GM10248 (cell line): ENCODE measurements around the gene ATOH8.

ENCODE experiments used
- CTCF ChIA-PET: fragments of 300-600 bp; sonication (Branson Sonifier 250); formaldehyde crosslinking; extraction: SDS; loops from one replicate; lab custom pipeline; 2021; ENCODE audit warnings: antibody characterized with exemption; lab: Yijun Ruan, JAX
- POLR2A ChIA-PET: fragments of 350-650 bp; sonication (Branson Sonifier 250); formaldehyde crosslinking; extraction: SDS; loops from one replicate; lab custom pipeline; 2020; ENCODE audit warnings: antibody characterized with exemption; lab: Yijun Ruan, JAX
- DNase-seq: peaks from one replicate; pipeline ENCODE4 v3.0.0; 2012; ENCODE audit errors: extremely low spot score
- CTCF ChIP-seq: IDR thresholded peaks from 2 replicates; pipeline ENCODE4 v1.5.1; 2012; ENCODE audit warnings: mild to moderate bottlenecking, low read depth; ENCODE audit errors: extremely low read depth, missing control alignments, control extremely low read depth

The ATOH8 gene, protein sequence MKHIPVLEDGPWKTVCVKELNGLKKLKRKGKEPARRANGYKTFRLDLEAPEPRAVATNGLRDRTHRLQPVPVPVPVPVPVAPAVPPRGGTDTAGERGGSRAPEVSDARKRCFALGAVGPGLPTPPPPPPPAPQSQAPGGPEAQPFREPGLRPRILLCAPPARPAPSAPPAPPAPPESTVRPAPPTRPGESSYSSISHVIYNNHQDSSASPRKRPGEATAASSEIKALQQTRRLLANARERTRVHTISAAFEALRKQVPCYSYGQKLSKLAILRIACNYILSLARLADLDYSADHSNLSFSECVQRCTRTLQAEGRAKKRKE

GRCh38 chr2:85753525-85754312, at the start of gene ATOH8:
Gene ATOH8, plus strand, starts transcription at chr2:85753991. Its CDS starts 199 bp downstream, at chr2:85754190.
- no peak for TF ChIP-seq CTCF
- CTCF ChIA-PET = interaction anchor here (0.8 to 2.4 kb wide), 4 partner anchors 10 to 117 kb away, joined by 3 to 6 read pairs (median 4); no protein-coding TSS in a partner anchor
- POLR2A ChIA-PET = no interaction called here
- DNase-seq = peak; percentile 58

- POLR2A ChIA-PET = no interaction called here
- TF ChIP-seq CTCF = no peak
- CTCF ChIA-PET = interaction anchor here (0.7 to 8.8 kb wide), 8 partner anchors 9 to 80 kb away, joined by 3 to 128 read pairs (median 11); no protein-coding TSS in a partner anchor
- DNase-seq = no peak
These were observed 49.8 kb upstream of the ATOH8 start for GRCh38 chr2:85704038-85704437.

DNA sequence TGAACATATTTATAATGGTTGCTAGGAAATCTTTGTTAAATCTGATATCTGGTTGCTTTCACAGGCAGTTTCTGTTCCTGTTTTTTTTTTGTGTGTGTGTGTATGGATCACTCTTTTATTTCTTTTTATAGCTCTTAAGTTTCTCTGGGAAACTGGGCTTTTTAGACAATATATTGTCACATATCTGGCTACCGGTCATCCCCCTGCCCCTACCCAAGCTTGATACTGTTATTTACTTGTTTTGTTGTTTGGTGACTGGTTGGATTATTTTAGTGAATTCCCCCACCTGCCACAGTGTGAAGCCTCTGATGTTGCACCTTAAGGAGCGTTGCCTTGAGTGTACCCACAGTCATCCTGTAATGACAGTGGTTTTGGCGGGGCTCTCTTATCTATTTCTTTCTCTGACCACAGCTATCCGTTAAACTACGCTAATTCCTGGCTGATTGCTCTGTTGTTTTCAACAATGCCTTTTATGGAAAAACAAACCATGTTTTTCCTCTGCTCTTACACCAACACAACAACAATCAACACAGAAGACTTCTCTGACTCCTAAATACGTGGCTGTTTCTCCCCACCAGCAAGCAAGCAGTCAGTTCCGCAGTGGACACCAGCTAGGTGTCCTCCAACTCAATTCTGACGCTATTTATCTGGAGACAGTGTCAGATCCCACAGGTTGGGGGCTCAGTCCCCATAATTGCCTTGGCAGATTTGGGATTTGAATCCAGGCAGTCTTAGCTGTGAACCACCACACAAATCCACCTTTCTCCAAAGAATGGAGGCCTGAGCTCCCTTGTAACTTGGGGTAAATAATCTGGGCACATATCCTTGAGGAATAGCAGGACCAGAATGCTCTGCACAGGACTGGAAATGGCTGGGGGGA, 48.8 kb upstream of the ATOH8 start:
- peak; percentile 48 for DNase-seq
- ChIA-PET CTCF (interaction anchor here (0.7 to 8.8 kb wide), 18 partner anchors 8 to 375 kb away, joined by 3 to 128 read pairs (median 4); partner anchors contain the start of gene GNLY), POLR2A (interaction anchor here (1.0 kb wide), 1 partner anchor 166 kb away, joined by 3 read pairs; the partner anchor contains the start of gene MAT2A)
- no peak for TF ChIP-seq CTCF

DNA sequence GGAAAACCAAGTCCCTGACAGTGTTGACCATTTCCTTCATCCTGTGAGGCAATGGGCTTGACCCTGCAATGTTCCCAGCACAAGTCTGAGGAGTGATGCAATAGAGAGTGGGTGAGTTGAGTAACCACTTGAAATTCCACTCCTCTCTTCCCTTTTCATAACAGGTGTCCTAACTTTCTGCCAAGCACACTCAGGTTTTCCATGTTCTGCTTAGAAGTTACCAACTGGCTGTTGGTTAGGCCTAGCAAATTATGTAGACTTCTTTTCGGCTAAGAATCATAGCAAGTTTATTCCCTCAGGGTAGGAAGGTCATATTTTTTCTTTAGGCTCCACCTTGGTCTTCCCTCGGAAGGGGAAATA, 48.1 kb upstream of the ATOH8 start:
- ChIA-PET POLR2A (interaction anchor here (1.0 kb wide), 1 partner anchor 167 kb away, joined by 3 read pairs; the partner anchor contains the start of gene MAT2A), CTCF (interaction anchor here (0.7 to 8.8 kb wide), 17 partner anchors 8 to 374 kb away, joined by 3 to 128 read pairs (median 5); partner anchors contain the start of gene GNLY)

GRCh38 chr2:85706063-85706462, 47.7 kb upstream of the ATOH8 start:
- POLR2A ChIA-PET = no interaction called here
- CTCF ChIA-PET = interaction anchor here (0.7 to 8.8 kb wide), 17 partner anchors 7 to 374 kb away, joined by 3 to 128 read pairs (median 5); partner anchors contain the start of gene GNLY
- no peak for TF ChIP-seq CTCF
- no peak for DNase-seq

More for the DNA sequence above, 48.1 kb upstream of the ATOH8 start:
- no peak for DNase-seq
- no peak for TF ChIP-seq CTCF
